SK-N-MC (cell line): ENCODE data around the gene PAM16.

Source experiments
- EZH2 ChIP-seq: fragments of 200-600 bp; sonication (generic); IDR thresholded peaks from one replicate; pipeline ENCODE4 v1.6.1; 2017; ENCODE audit warnings: antibody characterized with exemption
- POLR2AphosphoS5 ChIP-seq: IDR thresholded peaks from 2 replicates; pipeline ENCODE4 v1.6.1; 2012; ENCODE audit warnings: mild to moderate bottlenecking, low read depth, low read length, borderline replicate concordance

GRCh38 chr16:4372578-4373355 is 21.6 kb upstream of the PAM16 start:
- TF ChIP-seq POLR2AphosphoS5: no peak
- TF ChIP-seq EZH2: no peak
